ENCODE data around the gene DNMT3A.

Gene DNMT3A

GRCh38 chr2:25257032-25257552, 84.6 kb downstream of the DNMT3A start:
- no peak for DNase-seq (ENCODE audit: low spot score)

GRCh38 chr2:25256488-25256875, 85.2 kb downstream of the DNMT3A start:
- no peak for DNase-seq (ENCODE audit: low spot score)

DNA sequence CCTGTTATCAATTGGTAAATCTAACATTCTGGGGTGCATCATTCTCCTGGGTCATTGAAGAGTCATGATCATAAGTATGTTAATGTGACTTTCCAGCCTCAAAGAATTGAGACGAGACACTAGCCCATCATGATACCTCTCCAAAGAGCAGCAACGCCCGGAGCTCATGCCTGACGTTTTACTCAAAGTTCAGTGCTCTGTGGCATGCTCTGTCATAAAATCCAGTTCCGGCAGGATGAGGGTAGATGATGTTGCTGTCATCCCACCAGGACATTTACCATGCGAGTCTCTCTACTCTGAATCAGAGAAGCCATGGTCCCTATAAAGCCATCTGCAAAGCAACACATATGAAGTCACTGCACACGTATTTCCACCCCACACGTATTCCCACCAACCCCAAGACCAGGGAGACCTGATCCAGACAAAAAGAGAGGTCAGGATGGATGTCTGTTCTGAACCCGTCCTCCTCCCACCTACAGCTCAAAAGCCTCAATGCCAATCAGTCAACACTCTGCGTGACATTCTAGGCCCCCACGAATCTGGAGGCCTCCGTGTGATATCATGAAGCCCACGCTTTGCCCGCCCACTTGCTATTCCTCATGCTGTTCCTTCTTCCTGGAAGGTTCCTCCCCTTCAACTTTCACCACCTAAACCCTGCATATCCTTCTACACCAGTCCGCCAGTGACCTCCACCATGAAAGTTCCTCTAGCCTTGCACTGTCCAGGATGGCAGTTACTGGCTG, 85.8 kb downstream of the DNMT3A start:
- DNase-seq (ENCODE audit: low spot score), result no peak

DNA sequence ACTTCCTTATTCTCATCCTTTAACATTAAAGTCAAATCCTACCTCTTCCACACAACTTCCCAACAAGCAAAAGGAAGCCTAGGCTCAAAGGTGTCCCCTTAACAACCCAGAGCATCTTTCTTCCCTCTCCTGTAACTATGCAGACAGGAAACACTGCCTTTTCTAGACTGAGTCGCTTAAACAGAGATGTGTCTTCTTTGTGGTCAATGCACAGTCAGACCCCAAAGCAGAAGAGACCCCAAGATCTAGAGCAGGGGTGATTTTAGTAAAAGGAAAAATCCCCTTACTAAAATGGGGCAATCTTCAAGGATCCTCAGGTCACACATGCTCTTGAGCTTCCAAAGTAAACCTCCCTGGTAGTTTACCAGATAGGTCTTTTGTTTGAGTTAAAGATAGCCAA, 86.8 kb downstream of the DNMT3A start:
- no peak for DNase-seq (ENCODE audit: low spot score)

DNA sequence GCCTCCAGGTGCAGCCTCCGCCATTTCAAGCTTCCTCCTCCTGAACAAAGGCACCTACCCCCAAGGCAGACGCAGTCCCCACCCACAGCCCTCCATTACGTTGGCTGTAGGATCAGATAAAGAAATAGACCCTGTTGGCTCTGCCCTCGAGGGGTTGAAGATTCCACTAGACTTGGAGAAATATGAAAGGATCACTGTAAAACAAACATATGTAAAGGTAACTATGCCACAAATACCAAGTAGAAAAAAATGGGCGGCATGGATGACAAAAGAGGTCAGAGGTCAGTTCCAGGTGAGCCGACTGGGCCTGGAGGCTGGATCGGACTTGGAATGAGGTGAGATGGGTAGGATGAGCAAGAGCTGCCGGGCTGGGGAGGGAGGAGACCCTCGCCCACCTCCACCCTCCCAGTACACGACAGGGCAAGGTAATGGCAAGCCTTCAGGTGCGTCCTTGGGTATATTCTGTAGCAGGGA, 88.5 kb downstream of the DNMT3A start:
- no peak for DNase-seq (ENCODE audit: low spot score)

GRCh38 chr2:25252291-25253152, 89.2 kb downstream of the DNMT3A start:
- DNase-seq (ENCODE audit: low spot score), result peak; percentile 44

- DNase-seq (ENCODE audit: low spot score), result peak; percentile 45
Measured at GRCh38 chr2:25251422-25252273, 90.1 kb downstream of the DNMT3A start.

DNA sequence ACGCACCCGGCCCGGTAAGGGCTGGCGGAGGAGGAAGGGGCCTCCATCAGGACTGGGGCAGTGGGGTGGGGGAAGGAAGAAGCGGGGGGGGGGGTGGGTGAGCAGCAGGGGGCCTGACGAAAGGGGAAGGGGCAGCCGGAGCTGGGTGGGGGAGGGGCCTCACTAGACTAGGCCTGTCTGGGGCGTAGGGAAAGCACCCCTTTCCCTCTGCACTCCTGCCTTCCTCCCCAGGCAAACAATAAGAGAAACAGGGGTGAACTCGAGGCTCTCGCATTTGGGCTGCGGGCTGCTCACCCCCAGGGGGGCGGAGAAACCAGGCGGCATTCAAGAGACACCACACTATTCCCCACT, 90.7 kb downstream of the DNMT3A start:
- no peak for DNase-seq (ENCODE audit: low spot score)

- no peak for DNase-seq (ENCODE audit: low spot score)
Measured at GRCh38 chr2:25250331-25251070, 91.2 kb downstream of the DNMT3A start.

DNA sequence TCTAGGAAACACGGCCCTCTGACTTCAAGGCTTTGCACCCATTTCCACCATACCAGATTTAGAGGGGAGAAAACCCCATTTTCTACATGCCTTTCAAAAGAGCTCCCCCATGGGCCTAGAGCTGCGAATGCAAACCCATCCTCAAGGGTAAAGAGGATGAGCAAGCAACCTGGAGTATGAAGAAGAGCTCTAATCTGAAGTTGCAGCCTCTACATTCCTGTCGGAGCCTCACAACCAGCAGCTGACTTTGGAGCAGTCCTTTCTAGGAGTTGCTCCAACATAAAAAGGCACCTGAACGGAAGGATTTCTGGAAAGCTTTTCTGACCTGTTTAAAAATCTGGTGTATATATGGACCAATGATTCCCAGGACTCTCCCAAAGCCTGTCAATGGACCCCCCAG, 91.9 kb downstream of the DNMT3A start:
- no peak for DNase-seq (ENCODE audit: low spot score)

DNA sequence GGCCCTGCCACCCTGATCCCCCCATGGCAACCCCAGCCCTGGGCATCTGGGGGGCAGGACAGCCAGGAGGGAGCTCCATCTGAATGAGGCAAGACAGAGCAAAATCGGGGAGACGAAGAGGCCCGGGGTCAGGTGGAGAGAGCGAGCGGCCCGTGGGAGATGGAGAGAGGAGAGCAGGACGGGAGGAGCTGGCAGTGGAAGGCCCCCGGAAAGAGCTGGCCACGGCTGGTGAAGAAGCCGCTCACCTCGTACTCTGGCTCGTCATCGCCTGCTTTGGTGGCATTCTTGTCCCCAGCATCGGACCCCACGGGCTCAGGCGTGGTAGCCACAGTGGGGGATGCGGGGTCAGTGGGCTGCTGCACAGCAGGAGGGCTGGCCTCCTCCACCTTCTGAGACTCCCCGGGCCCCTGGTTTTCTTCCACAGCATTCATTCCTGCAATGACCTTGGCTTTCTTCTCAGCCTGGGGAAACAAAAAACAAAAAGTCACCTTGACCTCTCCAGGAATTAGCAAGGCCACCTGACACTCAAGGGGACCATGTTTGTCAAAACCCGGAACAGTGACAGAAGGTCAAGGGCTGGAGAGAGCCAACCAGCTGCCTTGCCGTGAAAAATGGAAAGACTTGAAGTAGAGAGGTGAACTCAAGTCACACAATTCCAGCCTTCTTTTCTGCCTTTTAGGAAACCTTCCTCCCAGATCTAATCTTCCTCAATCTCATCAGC, 93.8 kb downstream of the DNMT3A start:
- no peak for DNase-seq (ENCODE audit: low spot score)

- DNase-seq (ENCODE audit: low spot score), result no peak
Measured at GRCh38 chr2:25246558-25247290, 95.0 kb downstream of the DNMT3A start.

GRCh38 chr2:25246001-25246400, 95.7 kb downstream of the DNMT3A start:
- DNase-seq (ENCODE audit: low spot score), result no peak

DNA sequence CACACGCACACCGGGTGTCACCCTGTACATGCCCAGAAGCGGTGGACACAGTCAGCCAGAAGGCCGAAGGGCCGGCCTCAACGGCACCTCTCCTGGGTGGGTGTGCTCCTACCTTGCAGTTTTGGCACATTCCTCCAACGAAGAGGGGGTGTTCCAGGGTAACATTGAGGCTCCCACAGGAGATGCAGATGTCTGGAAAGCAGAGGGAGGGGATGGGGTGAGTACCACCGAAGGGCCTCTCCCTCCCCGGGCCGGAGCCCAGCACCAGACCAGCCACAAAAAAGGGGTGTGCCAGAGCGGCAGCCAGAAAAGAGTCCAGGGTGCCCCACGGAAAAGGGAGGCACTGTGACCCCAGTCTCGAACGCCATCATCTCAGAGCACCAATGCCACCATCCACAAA, 96.6 kb downstream of the DNMT3A start:
- DNase-seq (ENCODE audit: low spot score), result no peak

GRCh38 chr2:25243995-25244394, 97.7 kb downstream of the DNMT3A start:
- no peak for DNase-seq (ENCODE audit: low spot score)

- no peak for DNase-seq (ENCODE audit: low spot score)
Measured at GRCh38 chr2:25241452-25241851, 100.3 kb downstream of the DNMT3A start.

DNA sequence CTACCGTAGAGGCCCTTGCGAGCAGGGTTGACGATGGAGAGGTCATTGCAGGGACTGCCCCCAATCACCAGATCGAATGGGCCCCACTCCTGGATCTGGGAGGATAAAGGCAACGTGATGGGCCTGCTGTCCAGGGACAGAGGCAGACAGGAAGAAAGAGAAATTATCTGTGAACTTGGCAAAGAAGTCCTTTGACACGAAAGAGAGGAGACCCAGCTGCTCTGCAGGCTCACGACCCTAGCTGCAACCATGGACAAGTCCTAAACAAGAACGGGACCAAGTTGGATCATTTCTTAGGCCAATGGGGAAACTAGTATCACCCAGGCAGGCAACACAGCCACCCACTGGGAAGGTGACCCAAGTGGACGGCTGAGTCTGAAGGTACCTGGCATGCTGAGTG, 101.1 kb downstream of the DNMT3A start:
- DNase-seq (ENCODE audit: low spot score), result no peak

- no peak for DNase-seq (ENCODE audit: low spot score)
Measured at GRCh38 chr2:25238920-25239319, 102.8 kb downstream of the DNMT3A start.

GRCh38 chr2:25237764-25238163, 104.0 kb downstream of the DNMT3A start:
- no peak for DNase-seq (ENCODE audit: low spot score)

- DNase-seq (ENCODE audit: low spot score), result no peak
Measured at GRCh38 chr2:25236736-25237135, 105.0 kb downstream of the DNMT3A start.

All from NAMALWA (cell line).